Smooth muscle cell (in vitro differentiated cells): Measurements from ENCODE around the gene PTPRK. TPM values are rescaled to one million over a fixed set of nuclear protein-coding genes. Genes with fewer than 3 reads are reported as not detected.

Experiments used
- DNase-seq: peaks from one replicate; lab custom pipeline; 2025; ENCODE audit not compliant: unreplicated experiment; lab: John Stamatoyannopoulos, UW
- H2AFZ ChIP-seq: fragments of 200-600 bp; sonication (generic); 2 replicates; pipeline ENCODE4 v1.6.0; 2016; ENCODE audit warnings: antibody characterized with exemption, low read depth, mild to moderate bottlenecking
- H3F3A ChIP-seq: fragments of 200-600 bp; sonication (generic); 2 replicates; pipeline ENCODE4 v1.6.0; 2017; ENCODE audit warnings: antibody characterized with exemption, low read depth
- H3K27ac ChIP-seq: fragments of 200-600 bp; sonication (generic); 2 replicates; pipeline ENCODE4 v1.5.1; 2016; ENCODE audit warnings: low read depth, mild to moderate bottlenecking
- H3K27me3 ChIP-seq: fragments of 200-600 bp; sonication (generic); 2 replicates; pipeline ENCODE4 v1.6.1; 2016; ENCODE audit warnings: low read depth, mild to moderate bottlenecking
- H3K36me3 ChIP-seq: fragments of 200-600 bp; sonication (generic); 2 replicates; pipeline ENCODE4 v1.5.1; 2016; ENCODE audit warnings: low read depth
- H3K4me1 ChIP-seq: fragments of 200-600 bp; sonication (generic); 2 replicates; pipeline ENCODE4 v1.5.1; 2016; ENCODE audit warnings: low read depth
- H3K4me2 ChIP-seq: fragments of 200-600 bp; sonication (generic); 2 replicates; pipeline ENCODE4 v1.6.0; 2016; ENCODE audit warnings: mild to moderate bottlenecking
- H3K4me3 ChIP-seq: fragments of 200-600 bp; sonication (generic); 2 replicates; pipeline ENCODE4 v1.5.1; 2016; ENCODE audit warnings: mild to moderate bottlenecking
- H3K79me2 ChIP-seq: fragments of 200-600 bp; sonication (generic); 2 replicates; pipeline ENCODE4 v1.6.0; 2016; ENCODE audit warnings: low read depth, mild to moderate bottlenecking
- H3K9ac ChIP-seq: fragments of 200-600 bp; sonication (generic); 2 replicates; pipeline ENCODE4 v1.6.0; 2016; ENCODE audit warnings: low read depth
- H3K9me3 ChIP-seq: fragments of 200-600 bp; sonication (generic); replicated peaks from 2 replicates; pipeline ENCODE4 v1.5.1; 2016; ENCODE audit warnings: low read depth
- H4K20me1 ChIP-seq: fragments of 200-600 bp; sonication (generic); 2 replicates; pipeline ENCODE4 v1.6.0; 2016; ENCODE audit warnings: low read depth
- CTCF ChIP-seq: fragments of 200-600 bp; sonication (generic); IDR thresholded peaks from 2 replicates; pipeline ENCODE4 v1.5.1; 2017; ENCODE audit warnings: borderline replicate concordance, mild to moderate bottlenecking, antibody characterized with exemption; ENCODE audit not compliant: insufficient read depth, poor library complexity, severe bottlenecking
- WGBS: methylation state at CpG from one replicate; pipeline ENCODE4 v1.1.7; 2016; ENCODE audit warnings: low lambda C conversion rate; 5-methylcytosine and 5-hydroxymethylcytosine counted together
- polyA plus RNA-seq: library from polyadenylated mRNA; unstranded; fragments of >200 nt; fragmentation: Nextera tagmentation; extraction: Ambion mirVana; gene quantifications from 2 replicates; pipeline ENCODE4 v1.2.1, GENCODE V29; 2016
- total RNA-seq: library from RNA; depleted of rRNA; stranded (reverse); fragments of >200 nt; gene quantifications from 2 replicates; pipeline ENCODE4 v1.2.3, GENCODE V29; 2014

Gene PTPRK
- total and polyA plus RNA-seq, 2 experiments from 2014 or later: 21.7 to 50.4 TPM

- Histone ChIP-seq H3F3A (no peaks in the 10 kb centered on the region), H4K20me1 (peaks cover 5% of the 10 kb centered on the region), H3K9ac (no peak overlapping the region), H3K36me3 (no peaks in the 10 kb centered on the region), H3K79me2 (no peaks in the 10 kb centered on the region), H2AFZ (no peak overlapping the region), H3K9me3 (no peaks in the 10 kb centered on the region), H3K27ac (no peak overlapping the region), H3K4me3 (no peak overlapping the region), H3K4me1 (no peaks in the 10 kb centered on the region), H3K4me2 (no peak overlapping the region), H3K27me3 (no peaks in the 10 kb centered on the region)
- DNase-seq: no peak
- no peak for TF ChIP-seq CTCF
Measured at GRCh38 chr6:128174724-128175123, 345.7 kb downstream of the PTPRK start.

GRCh38 chr6:128172752-128173682 is 347.4 kb downstream of the PTPRK start:
- Histone ChIP-seq H3K4me1 (no peaks in the 10 kb centered on the region), H3K4me2 (no peak overlapping the region), H3K36me3 (no peaks in the 10 kb centered on the region), H3K9ac (no peak overlapping the region), H4K20me1 (peaks cover 5% of the 10 kb centered on the region), H2AFZ (no peak overlapping the region), H3K27me3 (no peaks in the 10 kb centered on the region), H3F3A (no peaks in the 10 kb centered on the region), H3K79me2 (no peaks in the 10 kb centered on the region), H3K9me3 (no peaks in the 10 kb centered on the region), H3K27ac (no peak overlapping the region), H3K4me3 (no peak overlapping the region)
- TF ChIP-seq CTCF: no peak
- no peak for DNase-seq
- 82% methylated on average over 4 of the region's 4 CpGs for WGBS

DNA sequence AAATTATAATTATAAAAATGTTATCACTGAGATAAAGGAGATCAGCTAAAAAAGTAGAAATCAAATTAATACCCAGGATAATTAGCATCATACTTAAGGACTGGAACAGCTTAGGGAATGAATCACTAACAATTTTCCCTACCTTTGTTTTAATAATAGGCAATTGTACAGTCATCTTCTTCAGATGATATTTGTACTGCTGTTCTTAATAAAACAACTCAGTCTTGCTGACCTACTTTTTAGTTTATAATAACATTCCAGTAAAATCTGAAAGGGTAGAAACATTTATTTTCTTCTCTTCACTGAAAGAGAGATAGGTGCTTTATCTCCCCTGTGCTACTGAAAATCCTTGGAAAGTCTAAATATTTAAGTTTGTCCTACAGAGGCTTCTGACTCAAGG is 348.3 kb downstream of the PTPRK start:
- no peak overlapping the region for H3K4me3 ChIP-seq
- no peaks in the 10 kb centered on the region for H3K9me3 ChIP-seq
- H3K4me1 ChIP-seq: no peaks in the 10 kb centered on the region
- H3K27me3 ChIP-seq: no peaks in the 10 kb centered on the region
- H3K9ac ChIP-seq: no peak overlapping the region
- H4K20me1 ChIP-seq: no peaks in the 10 kb centered on the region
- H3K79me2 ChIP-seq: no peaks in the 10 kb centered on the region
- no peaks in the 10 kb centered on the region for H3K36me3 ChIP-seq
- no peaks in the 10 kb centered on the region for H3F3A ChIP-seq
- DNase-seq: no peak
- H2AFZ ChIP-seq: no peak overlapping the region
- TF ChIP-seq CTCF: no peak
- no peak overlapping the region for H3K4me2 ChIP-seq
- no peak overlapping the region for H3K27ac ChIP-seq

DNA sequence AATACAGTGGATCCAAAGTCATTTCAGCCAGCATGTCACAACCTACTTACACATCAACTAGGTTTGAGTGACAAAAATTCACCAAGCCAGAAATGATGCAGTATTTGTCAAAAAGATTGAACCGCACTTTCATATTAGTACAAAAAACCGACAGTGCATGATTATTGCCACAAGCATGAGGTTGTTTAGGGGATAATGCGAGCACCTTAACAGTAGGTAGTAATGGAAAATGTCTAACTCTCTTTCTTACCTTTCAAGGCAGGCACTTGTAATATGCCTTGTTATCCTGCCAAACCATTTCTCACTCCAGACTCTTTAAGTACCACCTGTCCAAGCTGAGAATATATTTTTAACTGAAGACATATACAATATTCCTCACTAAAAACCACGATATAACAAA is 349.2 kb downstream of the PTPRK start:
- no peaks in the 10 kb centered on the region for H3K27me3 ChIP-seq
- no peaks in the 10 kb centered on the region for H3K4me1 ChIP-seq
- no peaks in the 10 kb centered on the region for H3K9me3 ChIP-seq
- WGBS: 95% methylated on average over 4 of the region's 4 CpGs
- no peaks in the 10 kb centered on the region for H3K36me3 ChIP-seq
- no peak for DNase-seq
- no peak for TF ChIP-seq CTCF
- H3K9ac ChIP-seq: no peak overlapping the region
- H3F3A ChIP-seq: no peaks in the 10 kb centered on the region
- H4K20me1 ChIP-seq: no peaks in the 10 kb centered on the region
- H3K4me3 ChIP-seq: no peak overlapping the region
- no peak overlapping the region for H3K4me2 ChIP-seq
- no peak overlapping the region for H2AFZ ChIP-seq
- no peak overlapping the region for H3K27ac ChIP-seq
- no peaks in the 10 kb centered on the region for H3K79me2 ChIP-seq
